ENCODE measurements around the gene MOGAT3. TPM values are rescaled to one million over a fixed set of nuclear protein-coding genes. Genes with fewer than 3 reads are reported as not detected.

Gene MOGAT3
- total RNA-seq, 1 experiment from 2014 or later: 6.3 TPM

- no TSS peak for BruUV-seq (replicated peaks)
- Mint-ChIP-seq H3K4me3 (ENCODE audit: unreplicated experiment) (peak overlapping the region; percentile 83), H3K4me1 (ENCODE audit: low read depth, unreplicated experiment) (peaks cover 30% of the 10 kb centered on the region), H3K27ac (ENCODE audit: unreplicated experiment) (peak overlapping the region; percentile 81), H3K27me3 (ENCODE audit: insufficient read depth, unreplicated experiment) (no peaks in the 10 kb centered on the region), H3K9me3 (ENCODE audit: unreplicated experiment) (no peaks in the 10 kb centered on the region), H3K36me3 (ENCODE audit: insufficient read depth, unreplicated experiment) (peaks cover 34% of the 10 kb centered on the region)
- intact Hi-C loops (cut with micrococcal nuclease; ENCODE audit: unreplicated experiment): no loop called here
- DNase-seq: no peak
- Histone ChIP-seq H3K27me3 (replicated peaks; ENCODE audit: control insufficient read depth, insufficient read depth, low read length) (no peaks in the 10 kb centered on the region), H3K36me3 (ENCODE audit: control insufficient read depth, insufficient read depth, low read length) (peaks cover 3% of the 10 kb centered on the region; the same call in 1 of the 2 replicates), H3K9me3 (no peaks in the 10 kb centered on the region), H3K4me1 (peaks cover 22% of the 10 kb centered on the region), H3K4me3 (ENCODE audit: low read depth, low read length) (peak overlapping the region; percentile 75)
- TF ChIP-seq CTCF (IDR thresholded peaks at IDR 0.05; ENCODE audit: insufficient read depth in 1 of 2, low read depth in 1 of 2, low read length in 1 of 2, severe bottlenecking in 1 of 2, unreplicated experiment in 1 of 2): no peak
- ChIA-PET POLR2A (interaction anchor here (0.6 to 2.0 kb wide), 8 partner anchors 15 to 1182 kb away, joined by 3 to 15 read pairs (median 6); partner anchors contain the start of genes FIS1, MOGAT3 and UFSP1), CTCF (interaction anchor here (0.5 to 2.8 kb wide), 17 partner anchors 12 to 628 kb away, joined by 3 to 49 read pairs (median 5); partner anchors contain the start of genes FIS1 and SERPINE1)
Observed at GRCh38 chr7:101216860-101217387, 16.1 kb upstream of the MOGAT3 start.

- POLR2A ChIA-PET: interaction anchor here (0.6 kb wide), 1 partner anchor 324 kb away, joined by 7 read pairs; no protein-coding TSS in a partner anchor
- H3K27me3 ChIP-seq (replicated peaks; ENCODE audit: control insufficient read depth, insufficient read depth, low read length): no peaks in the 10 kb centered on the region
Observed at GRCh38 chr7:101216001-101216859, 15.4 kb upstream of the MOGAT3 start.

More at GRCh38 chr7:101216001-101216859, 15.4 kb upstream of the MOGAT3 start:
- H3K4me3 Mint-ChIP-seq (ENCODE audit: unreplicated experiment): peak overlapping the region; percentile 83
- intact Hi-C loops (cut with micrococcal nuclease; ENCODE audit: unreplicated experiment): no loop called here
- CTCF ChIA-PET: interaction anchor here (1.2 to 2.8 kb wide), 4 partner anchors 24 to 72 kb away, joined by 3 to 28 read pairs (median 24); no protein-coding TSS in a partner anchor
- H3K9me3 Mint-ChIP-seq (ENCODE audit: unreplicated experiment): no peaks in the 10 kb centered on the region
- Histone ChIP-seq H3K4me1 (peaks cover 22% of the 10 kb centered on the region), H3K4me3 (ENCODE audit: low read depth, low read length) (peak overlapping the region; percentile 75), H3K9me3 (no peaks in the 10 kb centered on the region), H3K36me3 (ENCODE audit: control insufficient read depth, insufficient read depth, low read length) (peaks cover 3% of the 10 kb centered on the region; the same call in 1 of the 2 replicates)
- peaks cover 30% of the 10 kb centered on the region for H3K4me1 Mint-ChIP-seq (ENCODE audit: low read depth, unreplicated experiment)
- H3K27me3 Mint-ChIP-seq (ENCODE audit: insufficient read depth, unreplicated experiment): no peaks in the 10 kb centered on the region
- H3K36me3 Mint-ChIP-seq (ENCODE audit: insufficient read depth, unreplicated experiment): peaks cover 29% of the 10 kb centered on the region
- no peak for TF ChIP-seq CTCF (IDR thresholded peaks at IDR 0.05; ENCODE audit: insufficient read depth in 1 of 2, low read depth in 1 of 2, low read length in 1 of 2, severe bottlenecking in 1 of 2, unreplicated experiment in 1 of 2)
- BruUV-seq (replicated peaks): TSS peak; percentile 52
- DNase-seq: no peak
- H3K27ac Mint-ChIP-seq (ENCODE audit: unreplicated experiment): peak overlapping the region; percentile 81

All from Caco-2 (cell line).